ENCODE measurements around the gene RELN. TPM values are rescaled to one million over a fixed set of nuclear protein-coding genes. Genes with fewer than 3 reads are reported as not detected.

The RELN gene
- total and polyA plus RNA-seq, 2 donors = 0.28 to 0.96 TPM

DNA sequence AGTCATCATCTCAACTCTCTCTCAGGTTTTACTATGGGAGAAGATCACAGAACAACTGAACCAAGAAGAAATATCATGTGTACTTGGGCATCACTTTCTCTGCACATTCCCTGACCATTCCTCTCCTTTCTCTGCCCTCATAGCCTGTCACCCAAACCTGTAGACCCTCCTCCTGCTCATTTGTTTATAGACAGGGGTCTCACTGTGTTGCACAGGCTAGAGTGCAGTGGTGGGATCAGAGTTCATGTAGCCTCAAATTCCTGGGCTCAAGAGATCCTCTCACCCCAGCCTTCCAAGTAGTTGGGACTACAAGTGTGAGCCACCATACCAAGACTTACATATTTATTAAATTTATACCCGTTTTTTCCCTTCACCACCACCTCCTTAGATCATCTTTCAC is 282.7 kb downstream of the RELN start:
- H3K27ac ChIP-seq (ENCODE audit: low read depth in 1 of 2, low read length in 1 of 2) = no peak overlapping the region
- H3K4me3 ChIP-seq (ENCODE audit: low read length in 2 of 2) = no peak overlapping the region
- WGBS = 66% methylated on average over 1 of the region's 1 CpG
- no peaks in the 10 kb centered on the region for H3K27me3 ChIP-seq (ENCODE audit: control insufficient read depth in 2 of 2, insufficient read depth in 1 of 2, low read length in 1 of 2)
- no peaks in the 10 kb centered on the region for H3K36me3 ChIP-seq (ENCODE audit: control insufficient read depth in 2 of 2, insufficient read depth in 2 of 2, low read length in 1 of 2)
- no peaks in the 10 kb centered on the region for H3K4me1 ChIP-seq (ENCODE audit: control insufficient read depth in 2 of 2, insufficient read depth in 2 of 2, low read length in 2 of 2)
- no peak for DNase-seq (ENCODE audit: low read depth in 6 of 9, low spot score in 9 of 9)
- H3K9me3 ChIP-seq (ENCODE audit: control insufficient read depth in 2 of 2, insufficient read depth in 1 of 2, low read length in 1 of 2) = no peaks in the 10 kb centered on the region

DNA sequence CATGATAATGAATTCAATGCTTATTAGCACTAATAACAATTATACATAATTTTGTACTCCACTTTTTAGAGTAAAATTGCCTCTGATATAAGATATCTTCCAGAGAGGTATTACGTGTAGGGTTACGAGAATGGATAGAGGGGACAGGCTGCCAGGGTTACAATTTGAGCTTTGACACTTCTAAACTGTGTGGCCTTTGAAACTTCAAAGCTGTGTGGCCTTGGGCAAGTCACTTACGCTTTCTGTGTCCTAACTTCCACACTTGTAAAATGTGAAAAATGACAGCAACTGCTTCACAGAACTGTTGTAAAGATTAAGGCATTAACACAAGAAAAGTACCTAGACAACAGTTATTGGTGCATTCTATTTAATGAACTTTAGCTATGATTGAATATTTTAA is 283.9 kb downstream of the RELN start:
- no peaks in the 10 kb centered on the region for H3K9me3 ChIP-seq (ENCODE audit: control insufficient read depth in 2 of 2, insufficient read depth in 1 of 2, low read length in 1 of 2)
- H3K36me3 ChIP-seq (ENCODE audit: control insufficient read depth in 2 of 2, insufficient read depth in 2 of 2, low read length in 1 of 2) = no peaks in the 10 kb centered on the region
- H3K27me3 ChIP-seq (ENCODE audit: control insufficient read depth in 2 of 2, insufficient read depth in 1 of 2, low read length in 1 of 2) = no peaks in the 10 kb centered on the region
- H3K27ac ChIP-seq (ENCODE audit: low read depth in 1 of 2, low read length in 1 of 2) = no peak overlapping the region
- no peaks in the 10 kb centered on the region for H3K4me1 ChIP-seq (ENCODE audit: control insufficient read depth in 2 of 2, insufficient read depth in 2 of 2, low read length in 2 of 2)
- 64% methylated on average over 3 of the region's 3 CpGs for WGBS
- no peak for DNase-seq (ENCODE audit: low read depth in 6 of 9, low spot score in 9 of 9)
- no peak overlapping the region for H3K4me3 ChIP-seq (ENCODE audit: low read length in 2 of 2)

DNA sequence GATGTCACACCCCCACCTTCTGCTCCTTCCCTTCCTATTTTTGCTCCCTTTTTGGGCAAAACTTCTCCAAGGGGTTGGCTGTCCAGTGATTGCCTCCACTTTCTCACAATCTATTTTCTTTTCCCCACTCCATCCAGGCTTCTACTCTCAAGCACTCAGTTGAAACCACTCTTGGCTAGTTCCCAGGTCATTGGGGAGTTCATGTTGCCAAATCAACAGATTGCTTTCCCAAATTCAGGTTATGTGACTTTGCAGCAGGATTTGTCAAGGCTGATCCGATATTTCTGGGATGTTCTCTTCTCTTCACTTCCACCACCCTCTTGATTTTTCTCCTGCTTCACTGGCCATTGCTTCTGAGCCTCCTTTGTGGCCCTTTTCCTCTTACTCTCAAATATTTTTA is 284.8 kb downstream of the RELN start:
- WGBS = 90% methylated on average over 1 of the region's 1 CpG
- no peak for DNase-seq (ENCODE audit: low read depth in 6 of 9, low spot score in 9 of 9)

DNA sequence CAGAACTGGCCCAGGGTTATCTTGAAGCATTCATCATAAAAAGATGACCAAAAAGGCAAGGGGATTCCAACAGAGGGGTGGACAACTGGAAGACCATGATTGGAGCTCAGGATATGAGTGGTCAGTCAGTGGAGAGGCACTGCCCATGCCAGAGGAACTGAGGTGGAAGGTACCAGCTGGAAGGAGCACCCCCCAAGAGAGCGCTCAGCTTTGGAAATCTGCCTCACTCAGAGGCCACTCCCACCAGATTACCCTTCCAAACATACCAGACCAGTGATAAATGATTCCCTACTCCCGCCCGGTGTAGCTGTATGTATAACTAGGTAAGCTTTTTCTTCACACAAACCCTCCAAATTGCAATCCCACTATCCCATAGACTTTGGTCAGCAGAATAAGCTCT is 286.5 kb downstream of the RELN start:
- Histone ChIP-seq H3K36me3 (ENCODE audit: control insufficient read depth in 2 of 2, insufficient read depth in 2 of 2, low read length in 1 of 2) (no peaks in the 10 kb centered on the region), H3K9me3 (ENCODE audit: control insufficient read depth in 2 of 2, insufficient read depth in 1 of 2, low read length in 1 of 2) (no peaks in the 10 kb centered on the region), H3K27me3 (ENCODE audit: control insufficient read depth in 2 of 2, insufficient read depth in 1 of 2, low read length in 1 of 2) (no peaks in the 10 kb centered on the region), H3K4me3 (ENCODE audit: low read length in 2 of 2) (no peak overlapping the region), H3K4me1 (ENCODE audit: control insufficient read depth in 2 of 2, insufficient read depth in 2 of 2, low read length in 2 of 2) (no peaks in the 10 kb centered on the region), H3K27ac (ENCODE audit: low read depth in 1 of 2, low read length in 1 of 2) (no peak overlapping the region)
- no peak for DNase-seq (ENCODE audit: low read depth in 6 of 9, low spot score in 9 of 9)
- 93% methylated on average over 3 of the region's 3 CpGs for WGBS

More for the DNA sequence above, 284.8 kb downstream of the RELN start:
- Histone ChIP-seq H3K27me3 (ENCODE audit: control insufficient read depth in 2 of 2, insufficient read depth in 1 of 2, low read length in 1 of 2) (no peaks in the 10 kb centered on the region), H3K4me1 (ENCODE audit: control insufficient read depth in 2 of 2, insufficient read depth in 2 of 2, low read length in 2 of 2) (no peaks in the 10 kb centered on the region), H3K4me3 (ENCODE audit: low read length in 2 of 2) (no peak overlapping the region), H3K27ac (ENCODE audit: low read depth in 1 of 2, low read length in 1 of 2) (no peak overlapping the region), H3K9me3 (ENCODE audit: control insufficient read depth in 2 of 2, insufficient read depth in 1 of 2, low read length in 1 of 2) (no peaks in the 10 kb centered on the region), H3K36me3 (ENCODE audit: control insufficient read depth in 2 of 2, insufficient read depth in 2 of 2, low read length in 1 of 2) (no peaks in the 10 kb centered on the region)

DNA sequence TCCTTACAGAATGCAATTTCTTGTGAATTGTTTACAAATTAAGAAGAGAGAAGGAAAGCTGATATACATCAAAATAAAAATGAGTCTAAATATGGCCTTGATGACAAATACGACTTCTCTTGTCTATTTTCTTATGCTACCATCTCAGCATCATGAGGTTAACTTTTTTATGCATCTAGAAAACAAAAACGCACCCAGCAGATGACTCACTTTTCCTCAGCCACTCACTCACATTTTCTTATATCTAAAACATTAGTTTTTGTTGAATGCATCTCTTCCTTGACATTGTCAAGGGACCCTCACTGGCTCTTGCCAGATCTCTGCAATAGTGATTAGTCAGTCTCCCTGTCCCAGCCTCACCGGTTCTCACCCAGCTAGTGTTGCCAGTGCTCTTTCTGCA is 287.0 kb downstream of the RELN start:
- DNase-seq (ENCODE audit: low read depth in 6 of 9, low spot score in 9 of 9) = no peak
- H3K27ac ChIP-seq (ENCODE audit: low read depth in 1 of 2, low read length in 1 of 2) = no peak overlapping the region
- 54% methylated on average over 3 of the region's 3 CpGs for WGBS
- no peaks in the 10 kb centered on the region for H3K36me3 ChIP-seq (ENCODE audit: control insufficient read depth in 2 of 2, insufficient read depth in 2 of 2, low read length in 1 of 2)
- no peaks in the 10 kb centered on the region for H3K9me3 ChIP-seq (ENCODE audit: control insufficient read depth in 2 of 2, insufficient read depth in 1 of 2, low read length in 1 of 2)
- no peak overlapping the region for H3K4me3 ChIP-seq (ENCODE audit: low read length in 2 of 2)
- no peaks in the 10 kb centered on the region for H3K27me3 ChIP-seq (ENCODE audit: control insufficient read depth in 2 of 2, insufficient read depth in 1 of 2, low read length in 1 of 2)
- no peaks in the 10 kb centered on the region for H3K4me1 ChIP-seq (ENCODE audit: control insufficient read depth in 2 of 2, insufficient read depth in 2 of 2, low read length in 2 of 2)

DNA sequence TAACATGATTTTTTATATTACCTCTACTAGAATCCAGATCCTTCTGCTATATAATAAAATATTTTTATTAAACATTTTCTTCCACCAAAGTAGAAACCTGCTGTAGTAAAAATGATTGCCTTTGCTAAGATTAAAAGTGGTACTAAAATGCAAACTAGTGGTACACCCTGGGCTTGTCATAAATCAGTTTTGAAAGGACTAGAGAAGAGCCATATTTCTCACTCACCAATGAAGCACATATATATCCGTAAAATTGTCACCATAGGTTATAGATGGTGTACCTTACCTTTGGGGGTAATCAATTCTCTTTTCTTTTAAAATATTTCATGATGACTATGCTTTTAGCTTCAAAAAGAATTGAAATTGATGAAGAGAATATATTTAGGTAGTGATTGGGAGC is 290.4 kb downstream of the RELN start:
- H3K4me3 ChIP-seq (ENCODE audit: low read length in 2 of 2) = no peak overlapping the region
- WGBS = 88% methylated on average over 1 of the region's 1 CpG

DNA sequence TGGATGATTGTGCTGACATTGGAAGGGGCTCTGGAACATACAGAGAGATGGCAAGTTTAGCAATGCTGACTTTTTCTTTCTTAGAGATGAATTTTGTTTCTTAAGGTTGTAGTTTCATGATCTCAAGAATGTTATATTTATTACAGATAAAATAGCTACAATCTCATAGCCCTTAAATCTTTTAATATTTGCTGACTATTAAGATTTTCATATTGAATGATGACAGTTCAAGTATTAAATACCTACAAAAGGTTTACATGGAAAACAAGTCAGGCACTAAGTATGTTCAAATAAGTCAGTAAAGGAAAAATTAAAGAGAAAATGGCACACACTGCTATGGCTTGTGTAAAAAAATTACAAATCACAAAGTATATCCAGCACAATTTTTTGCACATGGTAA is 291.4 kb downstream of the RELN start:
- Histone ChIP-seq H3K27ac (ENCODE audit: low read depth in 1 of 2, low read length in 1 of 2) (no peak overlapping the region), H3K36me3 (ENCODE audit: control insufficient read depth in 2 of 2, insufficient read depth in 2 of 2, low read length in 1 of 2) (no peaks in the 10 kb centered on the region), H3K27me3 (ENCODE audit: control insufficient read depth in 2 of 2, insufficient read depth in 1 of 2, low read length in 1 of 2) (no peaks in the 10 kb centered on the region), H3K4me3 (ENCODE audit: low read length in 2 of 2) (no peak overlapping the region), H3K4me1 (ENCODE audit: control insufficient read depth in 2 of 2, insufficient read depth in 2 of 2, low read length in 2 of 2) (no peaks in the 10 kb centered on the region), H3K9me3 (ENCODE audit: control insufficient read depth in 2 of 2, insufficient read depth in 1 of 2, low read length in 1 of 2) (no peaks in the 10 kb centered on the region)
- no peak for DNase-seq (ENCODE audit: low read depth in 6 of 9, low spot score in 9 of 9)

More for the DNA sequence above, 290.4 kb downstream of the RELN start:
- Histone ChIP-seq H3K4me1 (ENCODE audit: control insufficient read depth in 2 of 2, insufficient read depth in 2 of 2, low read length in 2 of 2) (no peaks in the 10 kb centered on the region), H3K9me3 (ENCODE audit: control insufficient read depth in 2 of 2, insufficient read depth in 1 of 2, low read length in 1 of 2) (no peaks in the 10 kb centered on the region), H3K27me3 (ENCODE audit: control insufficient read depth in 2 of 2, insufficient read depth in 1 of 2, low read length in 1 of 2) (no peaks in the 10 kb centered on the region), H3K36me3 (ENCODE audit: control insufficient read depth in 2 of 2, insufficient read depth in 2 of 2, low read length in 1 of 2) (no peaks in the 10 kb centered on the region), H3K27ac (ENCODE audit: low read depth in 1 of 2, low read length in 1 of 2) (no peak overlapping the region)
- DNase-seq (ENCODE audit: low read depth in 6 of 9, low spot score in 9 of 9) = no peak

DNA sequence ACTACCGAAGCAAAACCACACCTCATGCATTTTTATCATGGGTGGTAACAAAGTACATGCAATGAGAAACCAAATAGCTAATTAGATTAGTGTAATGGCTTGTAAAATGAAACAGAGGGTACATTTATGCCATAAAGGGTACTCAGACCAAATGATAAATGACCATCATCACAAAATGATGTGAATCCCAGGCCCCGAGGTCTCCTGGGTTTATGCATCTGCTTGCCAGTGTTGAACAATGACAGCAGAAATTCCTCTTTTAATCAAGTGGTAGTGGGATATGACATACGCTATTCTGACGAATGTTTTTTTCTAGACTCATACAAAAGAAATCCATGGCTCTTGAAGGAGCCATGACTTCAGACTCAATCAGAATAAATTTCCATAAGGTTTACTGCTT is 293.9 kb downstream of the RELN start:
- WGBS = 93% methylated on average over 4 of the region's 4 CpGs
- Histone ChIP-seq H3K9me3 (ENCODE audit: control insufficient read depth in 2 of 2, insufficient read depth in 1 of 2, low read length in 1 of 2) (no peaks in the 10 kb centered on the region), H3K36me3 (ENCODE audit: control insufficient read depth in 2 of 2, insufficient read depth in 2 of 2, low read length in 1 of 2) (no peaks in the 10 kb centered on the region), H3K27me3 (ENCODE audit: control insufficient read depth in 2 of 2, insufficient read depth in 1 of 2, low read length in 1 of 2) (no peaks in the 10 kb centered on the region), H3K4me3 (ENCODE audit: low read length in 2 of 2) (no peak overlapping the region), H3K4me1 (ENCODE audit: control insufficient read depth in 2 of 2, insufficient read depth in 2 of 2, low read length in 2 of 2) (no peaks in the 10 kb centered on the region), H3K27ac (ENCODE audit: low read depth in 1 of 2, low read length in 1 of 2) (no peak overlapping the region)
- DNase-seq (ENCODE audit: low read depth in 6 of 9, low spot score in 9 of 9) = no peak

DNA sequence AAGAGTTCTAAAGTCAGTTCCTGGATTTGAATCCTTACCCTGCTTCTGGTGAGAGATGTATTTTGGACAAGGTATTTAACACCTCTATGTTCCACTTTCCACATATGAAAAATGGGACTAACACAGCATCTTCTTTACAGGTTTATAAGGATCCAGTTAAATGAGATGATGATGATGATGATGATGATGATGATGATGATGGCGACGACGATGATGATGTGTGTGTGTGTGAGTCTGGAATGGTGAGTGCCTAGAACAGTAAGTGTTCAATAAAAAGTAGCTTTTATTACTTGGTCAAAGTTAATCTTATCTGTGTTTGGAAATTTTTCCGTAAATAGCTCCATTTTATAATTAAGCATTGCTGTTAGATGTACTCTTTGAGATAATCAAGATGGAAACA is 295.2 kb downstream of the RELN start:
- Histone ChIP-seq H3K27ac (ENCODE audit: low read depth in 1 of 2, low read length in 1 of 2) (no peak overlapping the region), H3K36me3 (ENCODE audit: control insufficient read depth in 2 of 2, insufficient read depth in 2 of 2, low read length in 1 of 2) (no peaks in the 10 kb centered on the region), H3K4me1 (ENCODE audit: control insufficient read depth in 2 of 2, insufficient read depth in 2 of 2, low read length in 2 of 2) (no peaks in the 10 kb centered on the region), H3K9me3 (ENCODE audit: control insufficient read depth in 2 of 2, insufficient read depth in 1 of 2, low read length in 1 of 2) (no peaks in the 10 kb centered on the region), H3K27me3 (ENCODE audit: control insufficient read depth in 2 of 2, insufficient read depth in 1 of 2, low read length in 1 of 2) (no peaks in the 10 kb centered on the region), H3K4me3 (ENCODE audit: low read length in 2 of 2) (no peak overlapping the region)
- DNase-seq (ENCODE audit: low read depth in 6 of 9, low spot score in 9 of 9) = no peak
- 84% methylated on average over 4 of the region's 4 CpGs for WGBS

DNA sequence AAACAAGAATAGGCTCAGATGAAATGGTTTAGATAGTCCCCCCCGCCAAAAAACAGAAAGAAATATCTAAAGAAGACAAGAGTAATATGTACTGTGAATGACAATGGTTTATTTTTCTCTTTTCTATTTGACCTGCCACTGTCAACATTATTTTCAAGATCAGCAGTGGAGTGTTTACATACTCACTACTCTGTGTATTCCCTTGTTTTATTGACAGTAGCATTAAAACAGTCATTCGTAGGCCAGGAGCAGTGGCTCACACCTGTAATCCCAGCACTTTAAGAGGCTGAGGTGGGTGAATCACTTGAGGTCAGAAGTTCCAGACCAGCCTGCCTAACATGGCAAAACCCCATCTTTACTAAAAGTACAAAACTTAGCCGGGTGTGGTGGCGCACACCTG is 298.2 kb downstream of the RELN start:
- 93% methylated on average over 4 of the region's 4 CpGs for WGBS
- H3K4me1 ChIP-seq (ENCODE audit: control insufficient read depth in 2 of 2, insufficient read depth in 2 of 2, low read length in 2 of 2) = no peaks in the 10 kb centered on the region

More for the DNA sequence above, 298.2 kb downstream of the RELN start:
- H3K9me3 ChIP-seq (ENCODE audit: control insufficient read depth in 2 of 2, insufficient read depth in 1 of 2, low read length in 1 of 2) = no peaks in the 10 kb centered on the region
- no peaks in the 10 kb centered on the region for H3K27me3 ChIP-seq (ENCODE audit: control insufficient read depth in 2 of 2, insufficient read depth in 1 of 2, low read length in 1 of 2)
- H3K36me3 ChIP-seq (ENCODE audit: control insufficient read depth in 2 of 2, insufficient read depth in 2 of 2, low read length in 1 of 2) = no peaks in the 10 kb centered on the region
- no peak overlapping the region for H3K4me3 ChIP-seq (ENCODE audit: low read length in 2 of 2)
- H3K27ac ChIP-seq (ENCODE audit: low read depth in 1 of 2, low read length in 1 of 2) = no peak overlapping the region
- DNase-seq (ENCODE audit: low read depth in 6 of 9, low spot score in 9 of 9) = no peak

All from thymus (tissue), 11 donors.